ENCODE data around the gene DBF4. TPM values are rescaled to one million over a fixed set of nuclear protein-coding genes. Genes with fewer than 3 reads are reported as not detected.
A peak's percentile ranks its signal among the peaks of the same experiment; 100 is the strongest.
"Not testable (repeated sequence)": the region's sequence is repeated elsewhere in the genome, so short reads cannot be mapped to it uniquely, and the experiment has no call there.

DBF4 gene
- polyA plus RNA-seq, 1 donor: 26.8 TPM

DNA sequence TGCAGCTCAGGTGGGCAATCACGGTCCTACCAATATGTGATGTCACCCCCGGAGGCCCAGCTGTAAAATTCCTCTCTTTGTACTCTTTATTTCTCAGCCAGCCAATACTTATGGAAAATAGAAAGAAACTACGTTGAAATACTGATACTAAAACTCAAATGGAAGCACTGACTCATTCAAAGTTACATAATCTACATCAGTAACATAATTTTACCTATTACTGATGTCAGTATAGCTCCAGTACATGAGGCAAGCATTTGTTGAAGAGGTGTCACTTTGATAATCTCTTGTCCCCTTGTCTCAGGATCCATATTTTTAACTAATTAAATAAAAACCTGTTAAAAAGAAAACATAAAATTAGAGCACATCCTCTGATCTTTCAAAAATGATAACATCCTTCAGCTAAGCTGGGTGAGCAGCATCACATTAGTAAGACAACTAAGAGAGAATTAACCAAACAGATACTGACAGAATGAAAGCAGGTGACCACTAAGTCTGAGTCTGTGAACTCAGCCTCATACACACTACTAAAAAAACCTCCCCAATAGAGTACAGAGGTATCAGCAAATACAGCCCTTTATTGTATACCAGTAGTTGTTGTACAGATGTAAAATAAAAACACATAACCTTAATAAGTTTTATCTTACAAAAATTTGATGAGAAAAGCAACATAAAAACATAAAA is 17.7 kb upstream of the DBF4 start:
- no peak overlapping the region for H3K4me3 ChIP-seq (ENCODE audit: low read length)
- peak in 1 of 2 donors; percentile 9 for DNase-seq
- H3K36me3 ChIP-seq (ENCODE audit: control insufficient read depth, insufficient read depth, low read length): peaks cover 11% of the 10 kb centered on the region
- WGBS (ENCODE audit: insufficient coverage, low lambda C conversion rate): 100% methylated on average over 1 of the region's 3 CpGs
- H3K4me1 ChIP-seq (ENCODE audit: control insufficient read depth, insufficient read depth, low read length): no peaks in the 10 kb centered on the region
- no peaks in the 10 kb centered on the region for H3K27me3 ChIP-seq (ENCODE audit: control insufficient read depth, insufficient read depth, low read length)
- H3K9me3 ChIP-seq (ENCODE audit: control insufficient read depth, low read depth, low read length): peaks cover 3% of the 10 kb centered on the region
- H3K27ac ChIP-seq (ENCODE audit: low read length): peak overlapping the region; percentile 19

DNA sequence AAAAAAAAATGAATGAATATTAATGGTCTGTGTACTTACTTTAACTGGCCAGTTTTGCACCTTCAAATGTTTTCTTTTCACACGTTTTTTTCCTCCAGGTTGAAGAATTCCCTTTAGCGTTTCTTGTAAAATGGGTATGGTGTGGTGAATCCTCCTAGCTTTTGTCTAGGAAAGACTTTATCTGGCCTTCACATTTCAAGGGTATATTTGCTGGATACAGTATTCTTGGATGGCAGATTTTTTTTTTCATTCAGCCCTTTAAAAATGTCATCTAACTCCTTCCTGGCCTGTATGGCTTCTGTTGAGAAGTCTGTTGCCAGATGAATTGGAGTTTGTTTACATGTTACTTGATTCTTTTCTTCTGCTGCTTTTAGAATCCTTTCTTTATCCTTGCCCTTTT is 10.2 kb upstream of the DBF4 start:
- peaks cover 28% of the 10 kb centered on the region for H3K9me3 ChIP-seq (ENCODE audit: control insufficient read depth, low read depth, low read length)
- no peaks in the 10 kb centered on the region for H3K4me1 ChIP-seq (ENCODE audit: control insufficient read depth, insufficient read depth, low read length)
- peaks cover 32% of the 10 kb centered on the region for H3K36me3 ChIP-seq (ENCODE audit: control insufficient read depth, insufficient read depth, low read length)
- H3K4me3 ChIP-seq (ENCODE audit: low read length): no peak overlapping the region
- no peak for DNase-seq
- 100% methylated on average over 2 of the region's 2 CpGs for WGBS (ENCODE audit: insufficient coverage, low lambda C conversion rate)
- H3K27ac ChIP-seq (ENCODE audit: low read length): no peak overlapping the region
- H3K27me3 ChIP-seq (ENCODE audit: control insufficient read depth, insufficient read depth, low read length): no peaks in the 10 kb centered on the region

DNA sequence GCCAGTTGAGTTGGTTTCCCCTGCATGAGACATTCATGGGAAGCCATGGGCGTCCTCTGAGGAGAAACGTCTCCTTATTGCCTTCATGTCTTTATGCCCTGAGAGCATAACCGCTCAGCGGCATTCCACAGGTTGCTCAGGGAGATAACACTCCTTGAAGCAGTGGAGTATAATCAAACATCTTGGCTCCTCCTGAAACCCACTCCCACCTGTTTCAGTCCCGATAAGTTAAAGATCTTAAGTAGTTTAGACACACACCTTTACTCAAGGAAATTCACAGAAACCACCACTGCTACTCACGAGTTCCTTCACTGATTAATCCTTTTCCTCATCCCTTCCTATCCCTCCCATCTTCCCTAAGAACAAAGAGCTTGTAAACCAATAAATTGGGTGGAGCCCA is 9.8 kb upstream of the DBF4 start:
- not testable (repeated sequence) for H3K27ac ChIP-seq (ENCODE audit: low read length); H3K4me1 ChIP-seq (ENCODE audit: control insufficient read depth, insufficient read depth, low read length); DNase-seq; H3K27me3 ChIP-seq (ENCODE audit: control insufficient read depth, insufficient read depth, low read length); H3K4me3 ChIP-seq (ENCODE audit: low read length)
- Histone ChIP-seq H3K9me3 (ENCODE audit: control insufficient read depth, low read depth, low read length) (peaks cover 30% of the 10 kb centered on the region), H3K36me3 (ENCODE audit: control insufficient read depth, insufficient read depth, low read length) (peaks cover 34% of the 10 kb centered on the region)
- WGBS (ENCODE audit: insufficient coverage, low lambda C conversion rate): 83% methylated on average over 1 of the region's 6 CpGs

DNA sequence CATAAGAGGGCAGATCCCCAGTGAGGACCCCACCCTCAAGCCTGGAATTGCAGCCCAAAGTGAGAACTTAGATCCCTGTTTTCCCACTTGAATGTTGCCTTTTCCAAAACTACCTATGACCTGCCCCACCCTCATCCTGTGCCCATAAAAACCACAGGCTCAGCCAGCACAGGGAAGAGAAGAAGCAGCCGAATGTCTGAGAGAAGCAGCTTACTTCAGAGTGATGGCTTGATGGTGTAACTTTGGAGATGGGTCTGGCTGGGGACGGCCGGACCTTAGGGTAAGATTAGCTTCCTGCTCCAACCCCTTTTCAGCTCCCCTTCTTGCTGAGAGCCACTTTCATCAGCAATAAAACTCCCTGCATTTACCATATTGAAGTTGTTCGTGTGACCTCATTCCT is 5.8 kb upstream of the DBF4 start:
- Histone ChIP-seq H3K9me3 (ENCODE audit: control insufficient read depth, low read depth, low read length) (peaks cover 24% of the 10 kb centered on the region), H3K4me3 (ENCODE audit: low read length) (no peak overlapping the region), H3K27ac (ENCODE audit: low read length) (no peak overlapping the region), H3K4me1 (ENCODE audit: control insufficient read depth, insufficient read depth, low read length) (no peaks in the 10 kb centered on the region), H3K36me3 (ENCODE audit: control insufficient read depth, insufficient read depth, low read length) (peaks cover 32% of the 10 kb centered on the region), H3K27me3 (ENCODE audit: control insufficient read depth, insufficient read depth, low read length) (no peaks in the 10 kb centered on the region)
- no CpG with 5 or more reads among the region's 4 CpGs for WGBS (ENCODE audit: insufficient coverage, low lambda C conversion rate)
- DNase-seq: peak in 1 of 2 donors; percentile 3

DNA sequence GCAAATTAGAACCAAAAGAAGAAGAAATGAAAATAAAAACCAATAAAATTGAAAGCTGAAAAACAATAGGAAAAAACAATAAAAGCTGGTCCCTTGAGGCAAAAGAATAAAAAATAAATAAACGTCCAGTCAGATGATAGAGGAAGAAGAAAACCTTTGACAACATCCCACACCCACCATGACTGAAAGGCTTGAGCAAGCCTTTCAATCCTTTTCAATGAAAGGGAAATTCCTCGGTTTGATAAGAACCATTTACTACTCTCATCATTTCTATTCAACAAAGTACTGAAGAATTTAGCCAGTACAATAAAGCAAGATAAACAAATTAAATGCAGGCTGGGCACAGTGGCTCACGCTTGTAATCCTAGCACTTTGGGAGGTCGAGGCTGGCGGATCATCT is 3.9 kb upstream of the DBF4 start:
- DNase-seq: no peak
- Histone ChIP-seq H3K36me3 (ENCODE audit: control insufficient read depth, insufficient read depth, low read length) (peaks cover 23% of the 10 kb centered on the region), H3K4me3 (ENCODE audit: low read length) (no peak overlapping the region), H3K27ac (ENCODE audit: low read length) (no peak overlapping the region), H3K27me3 (ENCODE audit: control insufficient read depth, insufficient read depth, low read length) (no peaks in the 10 kb centered on the region), H3K4me1 (ENCODE audit: control insufficient read depth, insufficient read depth, low read length) (no peaks in the 10 kb centered on the region), H3K9me3 (ENCODE audit: control insufficient read depth, low read depth, low read length) (peaks cover 15% of the 10 kb centered on the region)
- WGBS (ENCODE audit: insufficient coverage, low lambda C conversion rate): 100% methylated on average over 1 of the region's 5 CpGs

DNA sequence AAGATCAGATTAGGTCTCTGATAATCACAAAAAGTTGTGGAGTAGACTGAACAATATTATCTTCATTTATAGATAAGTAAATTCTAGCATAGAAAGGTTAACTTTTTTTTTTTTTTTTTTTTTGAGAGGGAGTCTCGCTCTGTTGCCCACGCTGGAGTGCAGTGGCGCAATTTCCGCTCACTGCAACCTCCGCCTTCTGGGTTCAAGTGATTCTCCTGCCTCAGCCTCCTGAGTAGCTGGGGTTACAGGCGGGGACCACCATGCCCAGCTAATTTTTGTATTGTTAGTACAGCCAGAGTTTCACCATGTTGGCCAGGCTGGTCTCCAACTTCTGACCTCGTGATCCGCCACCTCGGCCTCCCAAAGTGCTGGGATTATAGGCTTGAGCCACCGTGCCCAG is 3.0 kb upstream of the DBF4 start:
- peaks cover 15% of the 10 kb centered on the region for H3K9me3 ChIP-seq (ENCODE audit: control insufficient read depth, low read depth, low read length)
- WGBS (ENCODE audit: insufficient coverage, low lambda C conversion rate): no CpG with 5 or more reads among the region's 10 CpGs
- DNase-seq; H3K27me3 ChIP-seq (ENCODE audit: control insufficient read depth, insufficient read depth, low read length); H3K27ac ChIP-seq (ENCODE audit: low read length); H3K4me1 ChIP-seq (ENCODE audit: control insufficient read depth, insufficient read depth, low read length); H3K4me3 ChIP-seq (ENCODE audit: low read length): not testable (repeated sequence)
- H3K36me3 ChIP-seq (ENCODE audit: control insufficient read depth, insufficient read depth, low read length): peaks cover 18% of the 10 kb centered on the region

DNA sequence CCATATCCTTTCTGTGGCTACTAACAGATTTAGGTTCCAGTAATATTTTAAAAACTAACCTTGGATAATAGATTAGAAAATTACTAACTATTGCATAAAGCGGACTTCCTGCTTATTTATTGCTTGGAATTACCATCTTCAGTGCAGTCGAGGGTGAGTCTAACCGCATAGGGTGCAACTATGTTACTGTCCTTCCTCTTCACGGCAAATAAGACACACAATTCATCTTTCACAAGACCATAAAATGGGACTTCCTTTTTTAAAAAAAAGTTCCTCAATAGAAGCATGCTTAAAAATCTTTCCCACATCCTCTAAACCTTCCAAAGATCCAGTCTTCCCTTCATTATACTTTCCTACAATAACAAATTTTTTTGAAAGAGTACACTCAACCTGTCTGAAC is 2.2 kb upstream of the DBF4 start:
- Histone ChIP-seq H3K9me3 (ENCODE audit: control insufficient read depth, low read depth, low read length) (peaks cover 14% of the 10 kb centered on the region), H3K4me3 (ENCODE audit: low read length) (no peak overlapping the region), H3K4me1 (ENCODE audit: control insufficient read depth, insufficient read depth, low read length) (no peaks in the 10 kb centered on the region), H3K27me3 (ENCODE audit: control insufficient read depth, insufficient read depth, low read length) (no peaks in the 10 kb centered on the region), H3K27ac (ENCODE audit: low read length) (peak overlapping the region; percentile 98), H3K36me3 (ENCODE audit: control insufficient read depth, insufficient read depth, low read length) (peaks cover 15% of the 10 kb centered on the region)
- 52% methylated on average over 3 of the region's 4 CpGs for WGBS (ENCODE audit: insufficient coverage, low lambda C conversion rate)
- DNase-seq: peak in 1 of 2 donors; percentile 29

DNA sequence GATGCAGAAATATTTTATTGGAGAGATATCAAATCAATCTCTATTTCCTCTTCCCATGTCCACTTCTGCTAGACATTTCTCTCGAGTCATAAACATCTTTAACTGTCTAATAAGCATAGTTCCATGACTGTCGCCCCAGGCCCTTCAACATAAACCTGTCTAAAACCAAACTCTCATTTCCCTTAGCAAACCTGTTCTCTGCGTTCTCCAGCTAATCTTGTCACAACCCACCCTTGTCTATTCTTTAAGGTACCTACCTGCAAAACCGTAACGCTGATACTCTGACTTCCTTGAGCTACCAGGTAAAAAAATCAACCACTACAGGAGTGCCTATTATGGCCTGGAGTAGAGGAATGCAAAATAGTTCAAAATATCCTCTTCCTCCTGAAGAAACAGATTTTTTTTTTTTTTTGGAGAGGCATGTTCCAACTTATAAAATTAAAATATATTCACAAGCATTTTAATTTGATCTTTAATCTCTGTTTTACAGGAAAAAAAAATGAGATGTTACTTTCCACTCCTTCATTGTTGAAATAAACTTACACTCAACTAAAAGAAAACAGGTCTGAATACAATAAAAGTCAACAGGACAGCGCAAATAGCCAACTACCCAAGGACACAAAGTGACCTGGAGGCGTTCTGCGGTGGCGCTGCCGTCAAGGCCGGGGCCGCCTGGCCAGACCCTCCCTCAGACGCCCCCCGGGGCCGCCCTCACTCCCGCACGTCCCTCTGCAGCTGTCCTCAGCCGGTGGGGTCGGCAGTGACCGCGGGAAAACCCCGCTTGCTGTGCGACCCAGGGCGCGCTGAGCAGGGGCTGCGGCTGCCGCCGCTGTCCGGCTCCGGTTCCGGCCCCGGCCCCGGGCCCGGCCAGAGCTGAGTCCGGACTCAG is 898 bp upstream of the DBF4 start:
- no peaks in the 10 kb centered on the region for H3K4me1 ChIP-seq (ENCODE audit: control insufficient read depth, insufficient read depth, low read length)
- H3K27me3 ChIP-seq (ENCODE audit: control insufficient read depth, insufficient read depth, low read length): no peaks in the 10 kb centered on the region
- WGBS (ENCODE audit: insufficient coverage, low lambda C conversion rate): 20% methylated on average over 1 of the region's 35 CpGs
- peak overlapping the region; percentile 98 for H3K27ac ChIP-seq (ENCODE audit: low read length)
- peaks cover 9% of the 10 kb centered on the region for H3K36me3 ChIP-seq (ENCODE audit: control insufficient read depth, insufficient read depth, low read length)
- peaks cover 10% of the 10 kb centered on the region for H3K9me3 ChIP-seq (ENCODE audit: control insufficient read depth, low read depth, low read length)
- DNase-seq: peak; percentile 19 to 41
- H3K4me3 ChIP-seq (ENCODE audit: low read length): peak overlapping the region; percentile 94

DNA sequence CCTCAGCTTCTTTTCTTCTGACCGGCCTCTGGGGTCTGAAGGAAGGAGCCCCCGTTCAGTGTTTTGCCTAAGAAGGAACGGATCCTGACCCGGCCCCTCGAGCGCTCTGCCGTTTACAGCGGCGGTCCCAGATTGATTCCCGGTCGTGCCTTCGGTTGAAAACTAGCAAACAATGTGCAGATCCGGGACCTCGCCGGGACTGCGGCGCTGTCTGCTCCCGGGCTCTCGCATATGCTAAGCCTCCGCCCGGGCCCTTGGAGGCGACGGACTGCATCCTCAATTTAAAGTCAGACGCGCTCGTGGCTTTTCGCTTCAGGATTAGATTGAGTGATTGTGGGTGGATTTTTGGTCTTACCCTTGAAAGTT is 559 bp downstream of the DBF4 start:
- Histone ChIP-seq H3K4me1 (ENCODE audit: control insufficient read depth, insufficient read depth, low read length) (no peaks in the 10 kb centered on the region), H3K36me3 (ENCODE audit: control insufficient read depth, insufficient read depth, low read length) (no peaks in the 10 kb centered on the region), H3K9me3 (ENCODE audit: control insufficient read depth, low read depth, low read length) (peaks cover 2% of the 10 kb centered on the region), H3K4me3 (ENCODE audit: low read length) (peak overlapping the region; percentile 94), H3K27me3 (ENCODE audit: control insufficient read depth, insufficient read depth, low read length) (no peaks in the 10 kb centered on the region), H3K27ac (ENCODE audit: low read length) (peak overlapping the region; percentile 98)
- peak in 1 of 2 donors; percentile 48 for DNase-seq
- no CpG with 5 or more reads among the region's 27 CpGs for WGBS (ENCODE audit: insufficient coverage, low lambda C conversion rate)

DNA sequence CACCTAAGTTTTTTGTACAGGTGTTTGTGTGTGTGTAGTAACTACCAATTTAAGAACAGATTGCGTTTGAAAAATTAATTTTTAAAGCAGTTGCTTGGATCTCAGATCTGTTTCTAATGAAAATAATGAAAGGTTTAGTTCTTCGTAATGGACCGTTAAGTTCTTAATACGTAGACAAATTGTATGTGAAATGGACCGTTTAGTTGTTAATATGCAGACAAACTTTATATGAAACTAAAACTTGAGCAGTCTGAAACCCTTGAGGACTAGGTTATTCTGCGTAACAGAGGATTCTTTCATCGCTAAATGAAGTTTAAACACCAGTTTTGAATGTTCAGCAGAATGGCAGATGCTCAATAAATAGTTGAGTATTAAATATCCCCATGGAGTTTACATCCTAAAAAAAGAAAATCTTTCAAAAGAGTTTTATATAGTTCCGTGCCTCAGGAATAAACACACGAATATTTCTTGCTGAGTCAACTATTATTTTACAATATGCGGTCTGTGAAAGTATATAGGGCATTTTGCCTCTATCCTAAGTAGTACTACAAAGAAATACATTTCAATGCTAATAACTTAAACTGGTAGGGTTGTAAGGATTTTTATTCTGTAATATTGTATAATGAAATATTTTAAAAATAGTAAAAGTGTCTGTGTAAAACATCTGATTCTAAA is 1.2 kb downstream of the DBF4 start:
- no peaks in the 10 kb centered on the region for H3K36me3 ChIP-seq (ENCODE audit: control insufficient read depth, insufficient read depth, low read length)
- no peaks in the 10 kb centered on the region for H3K9me3 ChIP-seq (ENCODE audit: control insufficient read depth, low read depth, low read length)
- 8% methylated on average over 2 of the region's 10 CpGs for WGBS (ENCODE audit: insufficient coverage, low lambda C conversion rate)
- peak in 1 of 2 donors; percentile 29 for DNase-seq
- peak overlapping the region; percentile 94 for H3K4me3 ChIP-seq (ENCODE audit: low read length)
- no peaks in the 10 kb centered on the region for H3K27me3 ChIP-seq (ENCODE audit: control insufficient read depth, insufficient read depth, low read length)
- peak overlapping the region; percentile 98 for H3K27ac ChIP-seq (ENCODE audit: low read length)
- no peaks in the 10 kb centered on the region for H3K4me1 ChIP-seq (ENCODE audit: control insufficient read depth, insufficient read depth, low read length)

Data from large intestine (tissue), 3 donors.